K562 (cell line): Measurements from ENCODE around the gene DCAF12. TPM values are rescaled to one million over a fixed set of nuclear protein-coding genes. Genes with fewer than 3 reads are reported as not detected.

Experiments used
- CSDE1 ChIP-seq, 2 experiments: fragments of 450-650 bp; IDR thresholded peaks; 2 replicates each; pipeline ENCODE4 v1.6.1; 2016; ENCODE audit warnings: mild to moderate bottlenecking in 1 of 2
- CXXC5 ChIP-seq: fragments of 250-450 bp; sonication (Bioruptor Pico); IDR thresholded peaks from 2 replicates; pipeline ENCODE4 v1.8.0; 2022; ENCODE audit warnings: inconsistent platforms, mild to moderate bottlenecking, moderate library complexity
- ESRRA ChIP-seq: fragments of 450-650 bp; IDR thresholded peaks from 2 replicates; pipeline ENCODE4 v1.6.1; 2014; ENCODE audit warnings: low read depth, mild to moderate bottlenecking, moderate library complexity, borderline replicate concordance
- L3MBTL2 ChIP-seq: fragments of 450-650 bp; IDR thresholded peaks from 2 replicates; pipeline ENCODE4 v1.6.1; 2016; ENCODE audit warnings: mild to moderate bottlenecking, moderate library complexity
- NONO ChIP-seq, 2 experiments: fragments of 200-400 bp in 1 of 2; fragments of 450-650 bp in 1 of 2; formaldehyde crosslinking in 1 of 2; IDR thresholded peaks; 2 replicates each; pipeline ENCODE4 v1.6.1; 2017; ENCODE audit warnings: low read depth in 2 of 2, mild to moderate bottlenecking in 2 of 2, moderate library complexity in 2 of 2, low read length in 1 of 2
- POLR2AphosphoS5 ChIP-seq: IDR thresholded peaks from 2 replicates; pipeline ENCODE4 v1.6.1; 2011; ENCODE audit warnings: mild to moderate bottlenecking, low read depth, low read length, moderate library complexity; ENCODE audit not compliant: control insufficient read depth, insufficient read depth
- POLR2H ChIP-seq: IDR thresholded peaks from 2 replicates; pipeline ENCODE4 v1.6.1; 2016; ENCODE audit warnings: missing genetic modification characterization, low read depth, mild to moderate bottlenecking, control low read depth, missing compliant biosample characterization, moderate library complexity
- SAP30 ChIP-seq: fragments of 200-600 bp; sonication (generic); IDR thresholded peaks from 2 replicates; pipeline ENCODE4 v1.6.1; 2012; ENCODE audit warnings: borderline replicate concordance, low read depth, mild to moderate bottlenecking, moderate library complexity, low read length, control low read depth, inconsistent platforms; ENCODE audit not compliant: insufficient read depth, poor library complexity, severe bottlenecking
- SRSF1 ChIP-seq: fragments of 200-400 bp; formaldehyde crosslinking; IDR thresholded peaks from 2 replicates; pipeline ENCODE4 v1.6.1; 2017; ENCODE audit warnings: mild to moderate bottlenecking, low read depth, low read length, moderate library complexity
- TBL1XR1 ChIP-seq, 2 experiments: IDR thresholded peaks; 2 replicates each; pipeline ENCODE4 v1.6.1; 2012; ENCODE audit warnings: improper control_type of control experiment in 2 of 2, low read length in 2 of 2, mild to moderate bottlenecking in 1 of 2
- U2AF1 ChIP-seq: fragments of 200-400 bp; formaldehyde crosslinking; optimal IDR thresholded peaks from 2 replicates; pipeline ENCODE3; 2017; ENCODE audit warnings: mild to moderate bottlenecking, low read depth, low read length, moderate library complexity
- ZNF57 ChIP-seq: fragments of 450-650 bp; formaldehyde crosslinking; IDR thresholded peaks from 2 replicates; pipeline ENCODE4 v1.4.0; 2020; ENCODE audit warnings: mild to moderate bottlenecking, moderate library complexity
- polyA plus RNA-seq, 8 experiments: library from polyadenylated mRNA; depleted of rRNA in 4 of 8; stranded (reverse) in 5 of 8; unstranded in 3 of 8; fragments of >200 nt; fragmentation: Nextera tagmentation in 2 of 8; fragmentation: Illumina TruSeq in 1 of 8; extraction: Ambion mirVana in 2 of 8; extraction: Trizol in 1 of 8; gene quantifications; 2 replicates each; pipeline versions ENCODE4 v1.2.1 to v1.2.3, GENCODE V29; 2011 to 2014; ENCODE audit warnings: inconsistent platforms in 1 of 8, missing spikeins in 1 of 8
- total RNA-seq, 7 experiments: library from RNA; depleted of rRNA in 6 of 7; stranded (reverse); fragments of >200 nt in 6 of 7; fragmentation: Illumina TruSeq in 2 of 7; extraction: Trizol in 2 of 7; gene quantifications; 2 replicates each; pipeline versions ENCODE4 v1.2.1 to v1.2.3, GENCODE V29; 2011 to 2021; ENCODE audit warnings: low replicate concordance in 1 of 7
- TF ChIP-seq, protein P1 (sequence below): fragments of 450-650 bp; conservative IDR thresholded peaks from 2 replicates; pipeline ENCODE4 v1.6.1; 2016; ENCODE audit warnings: missing genetic modification characterization, low read depth, mild to moderate bottlenecking, control low read depth, missing compliant biosample characterization
- TF ChIP-seq, protein P2 (sequence below): fragments of 200-800 bp; sonication (Bioruptor generic); IDR thresholded peaks from 2 replicates; pipeline ENCODE4 v1.6.1; 2017; ENCODE audit warnings: missing genetic modification characterization, missing compliant biosample characterization
- TF ChIP-seq, protein P3 (sequence below): fragments of 450-650 bp; IDR thresholded peaks from one replicate; pipeline ENCODE4 v1.6.1; 2018; ENCODE audit warnings: mild to moderate bottlenecking, moderate library complexity; ENCODE audit not compliant: partially characterized antibody
- TF ChIP-seq, protein P4 (sequence below): fragments of 450-650 bp; IDR thresholded peaks from 2 replicates; pipeline ENCODE4 v1.6.1; 2017; ENCODE audit warnings: antibody characterized with exemption
- TF ChIP-seq, protein P5 (sequence below): fragments of 250-450 bp; sonication (Bioruptor Pico); IDR thresholded peaks from 2 replicates; pipeline ENCODE4 v1.5.0; 2020; ENCODE audit warnings: mild to moderate bottlenecking

DCAF12 gene
- total and polyA plus RNA-seq, 9 of the 15 experiments (the other 6 are each of a cell fraction or from before 2014, with no cell fraction given): 10.9 to 59.6 (median 30.8) TPM

DNA sequence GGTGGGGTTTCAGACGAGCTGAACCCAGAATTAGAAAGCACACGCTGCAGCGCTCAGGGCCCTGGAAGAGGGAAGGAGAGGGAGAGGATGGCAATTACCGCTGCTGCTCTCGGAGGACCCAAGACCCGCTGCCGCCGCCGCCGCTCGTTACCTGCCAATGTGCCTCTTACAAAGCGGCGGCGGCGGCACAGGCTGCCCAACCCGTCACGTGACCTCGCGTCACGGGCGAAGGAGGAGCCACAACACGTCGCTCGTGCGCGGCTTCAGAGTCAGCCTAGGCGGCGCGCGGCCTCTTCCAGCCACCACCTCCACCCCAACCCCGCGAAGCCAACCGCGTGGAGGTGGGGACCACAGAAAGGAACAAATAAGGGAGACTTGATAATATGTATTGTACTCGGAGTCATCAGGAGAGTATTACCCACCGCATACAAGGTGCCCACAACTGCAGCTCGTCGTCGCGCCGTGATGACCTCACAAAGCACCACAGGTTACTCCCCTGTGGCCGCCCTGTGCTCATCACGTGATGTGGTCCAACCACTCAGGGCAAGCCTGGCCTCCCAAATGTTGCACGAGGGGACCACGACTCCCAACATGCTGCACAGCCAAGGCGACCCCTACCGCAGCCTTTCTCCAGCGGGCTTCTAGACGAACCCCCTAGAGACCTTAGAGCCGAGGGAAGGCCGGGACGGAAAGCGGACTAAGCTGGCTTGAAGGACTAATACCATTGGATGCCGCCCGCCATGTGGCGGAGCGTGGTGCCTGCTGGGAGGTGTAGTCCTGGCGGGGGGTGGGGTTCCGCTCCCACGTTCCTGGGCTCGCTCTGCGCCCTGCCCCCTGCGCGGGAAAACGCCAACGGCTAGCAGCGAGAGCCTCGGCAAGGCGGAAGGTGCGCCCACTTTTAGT lies 77.5 kb downstream of the DCAF12 start, which contains the start of gene UBAP2 (continued):
- TF ChIP-seq POLR2AphosphoS5 (peak; percentile 69), CXXC5 (CRISPR knock-in tag) (peak; percentile 89), U2AF1 (no peak), POLR2H (tag) (peak; percentile 85), CSDE1 (IDR thresholded peaks at IDR 0.05) (peak in 1 of 2 experiments; percentile 81; a peak in 2 of 4 replicates), NONO (IDR thresholded peaks at IDR 0.05; ENCODE audit: low read depth in 2 of 2, low read length in 1 of 2) (peak; percentile 33 to 58; a peak in 1 of 4 replicates), SAP30 (peak; percentile 51), ZNF57 (CRISPR knock-in tag) (no peak), TBL1XR1 (IDR thresholded peaks at IDR 0.05; ENCODE audit: low read length in 2 of 2) (0 out of 4 replicates have a peak, but pooled peaks of 1 of the 2 experiments have one; percentile 18), L3MBTL2 (peak; percentile 95), SRSF1 (no peak), ESRRA (no peak; the same call in 1 of the 2 replicates)
- TF ChIP-seq, protein P1, sequence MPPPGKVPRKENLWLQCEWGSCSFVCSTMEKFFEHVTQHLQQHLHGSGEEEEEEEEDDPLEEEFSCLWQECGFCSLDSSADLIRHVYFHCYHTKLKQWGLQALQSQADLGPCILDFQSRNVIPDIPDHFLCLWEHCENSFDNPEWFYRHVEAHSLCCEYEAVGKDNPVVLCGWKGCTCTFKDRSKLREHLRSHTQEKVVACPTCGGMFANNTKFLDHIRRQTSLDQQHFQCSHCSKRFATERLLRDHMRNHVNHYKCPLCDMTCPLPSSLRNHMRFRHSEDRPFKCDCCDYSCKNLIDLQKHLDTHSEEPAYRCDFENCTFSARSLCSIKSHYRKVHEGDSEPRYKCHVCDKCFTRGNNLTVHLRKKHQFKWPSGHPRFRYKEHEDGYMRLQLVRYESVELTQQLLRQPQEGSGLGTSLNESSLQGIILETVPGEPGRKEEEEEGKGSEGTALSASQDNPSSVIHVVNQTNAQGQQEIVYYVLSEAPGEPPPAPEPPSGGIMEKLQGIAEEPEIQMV (tag): no peak
- TF ChIP-seq, protein P2, sequence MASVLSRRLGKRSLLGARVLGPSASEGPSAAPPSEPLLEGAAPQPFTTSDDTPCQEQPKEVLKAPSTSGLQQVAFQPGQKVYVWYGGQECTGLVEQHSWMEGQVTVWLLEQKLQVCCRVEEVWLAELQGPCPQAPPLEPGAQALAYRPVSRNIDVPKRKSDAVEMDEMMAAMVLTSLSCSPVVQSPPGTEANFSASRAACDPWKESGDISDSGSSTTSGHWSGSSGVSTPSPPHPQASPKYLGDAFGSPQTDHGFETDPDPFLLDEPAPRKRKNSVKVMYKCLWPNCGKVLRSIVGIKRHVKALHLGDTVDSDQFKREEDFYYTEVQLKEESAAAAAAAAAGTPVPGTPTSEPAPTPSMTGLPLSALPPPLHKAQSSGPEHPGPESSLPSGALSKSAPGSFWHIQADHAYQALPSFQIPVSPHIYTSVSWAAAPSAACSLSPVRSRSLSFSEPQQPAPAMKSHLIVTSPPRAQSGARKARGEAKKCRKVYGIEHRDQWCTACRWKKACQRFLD: peak; percentile 47; the same call in 1 of the 2 replicates
- TF ChIP-seq, protein P3, sequence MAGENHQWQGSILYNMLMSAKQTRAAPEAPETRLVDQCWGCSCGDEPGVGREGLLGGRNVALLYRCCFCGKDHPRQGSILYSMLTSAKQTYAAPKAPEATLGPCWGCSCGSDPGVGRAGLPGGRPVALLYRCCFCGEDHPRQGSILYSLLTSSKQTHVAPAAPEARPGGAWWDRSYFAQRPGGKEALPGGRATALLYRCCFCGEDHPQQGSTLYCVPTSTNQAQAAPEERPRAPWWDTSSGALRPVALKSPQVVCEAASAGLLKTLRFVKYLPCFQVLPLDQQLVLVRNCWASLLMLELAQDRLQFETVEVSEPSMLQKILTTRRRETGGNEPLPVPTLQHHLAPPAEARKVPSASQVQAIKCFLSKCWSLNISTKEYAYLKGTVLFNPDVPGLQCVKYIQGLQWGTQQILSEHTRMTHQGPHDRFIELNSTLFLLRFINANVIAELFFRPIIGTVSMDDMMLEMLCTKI: no peak
- TF ChIP-seq, protein P4, sequence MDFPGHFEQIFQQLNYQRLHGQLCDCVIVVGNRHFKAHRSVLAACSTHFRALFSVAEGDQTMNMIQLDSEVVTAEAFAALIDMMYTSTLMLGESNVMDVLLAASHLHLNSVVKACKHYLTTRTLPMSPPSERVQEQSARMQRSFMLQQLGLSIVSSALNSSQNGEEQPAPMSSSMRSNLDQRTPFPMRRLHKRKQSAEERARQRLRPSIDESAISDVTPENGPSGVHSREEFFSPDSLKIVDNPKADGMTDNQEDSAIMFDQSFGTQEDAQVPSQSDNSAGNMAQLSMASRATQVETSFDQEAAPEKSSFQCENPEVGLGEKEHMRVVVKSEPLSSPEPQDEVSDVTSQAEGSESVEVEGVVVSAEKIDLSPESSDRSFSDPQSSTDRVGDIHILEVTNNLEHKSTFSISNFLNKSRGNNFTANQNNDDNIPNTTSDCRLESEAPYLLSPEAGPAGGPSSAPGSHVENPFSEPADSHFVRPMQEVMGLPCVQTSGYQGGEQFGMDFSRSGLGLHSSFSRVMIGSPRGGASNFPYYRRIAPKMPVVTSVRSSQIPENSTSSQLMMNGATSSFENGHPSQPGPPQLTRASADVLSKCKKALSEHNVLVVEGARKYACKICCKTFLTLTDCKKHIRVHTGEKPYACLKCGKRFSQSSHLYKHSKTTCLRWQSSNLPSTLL: no peak
- TF ChIP-seq, protein P5, sequence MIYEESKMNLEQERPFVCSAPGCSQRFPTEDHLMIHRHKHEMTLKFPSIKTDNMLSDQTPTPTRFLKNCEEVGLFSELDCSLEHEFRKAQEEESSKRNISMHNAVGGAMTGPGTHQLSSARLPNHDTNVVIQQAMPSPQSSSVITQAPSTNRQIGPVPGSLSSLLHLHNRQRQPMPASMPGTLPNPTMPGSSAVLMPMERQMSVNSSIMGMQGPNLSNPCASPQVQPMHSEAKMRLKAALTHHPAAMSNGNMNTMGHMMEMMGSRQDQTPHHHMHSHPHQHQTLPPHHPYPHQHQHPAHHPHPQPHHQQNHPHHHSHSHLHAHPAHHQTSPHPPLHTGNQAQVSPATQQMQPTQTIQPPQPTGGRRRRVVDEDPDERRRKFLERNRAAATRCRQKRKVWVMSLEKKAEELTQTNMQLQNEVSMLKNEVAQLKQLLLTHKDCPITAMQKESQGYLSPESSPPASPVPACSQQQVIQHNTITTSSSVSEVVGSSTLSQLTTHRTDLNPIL (CRISPR knock-in tag): no peak
